ENCODE results near the gene SMC1B.

- TF ChIP-seq SUZ12 (IDR thresholded peaks at IDR 0.05; ENCODE audit: low read length) (no peak), CEBPB (IDR thresholded peaks at IDR 0.05; ENCODE audit: low read depth, low read length) (no peak), CHD1 (IDR thresholded peaks at IDR 0.05; ENCODE audit: low read depth, low read length) (no peak), FOSL1 (IDR thresholded peaks at IDR 0.05; ENCODE audit: insufficient read depth, low read depth, low read length) (no peak)
Measured at GRCh38 chr22:45359627-45360026, 53.8 kb downstream of the SMC1B start.
